NCI-H510A (cell line): Measurements from ENCODE around the gene PRRC2C.
"Not testable (repeated sequence)": the region's sequence is repeated elsewhere in the genome, so short reads cannot be mapped to it uniquely, and the experiment has no call there.

Experiments
- DNase-seq: peaks from one replicate; lab custom pipeline; 2025; lab: John Stamatoyannopoulos, UW

The PRRC2C gene

DNA sequence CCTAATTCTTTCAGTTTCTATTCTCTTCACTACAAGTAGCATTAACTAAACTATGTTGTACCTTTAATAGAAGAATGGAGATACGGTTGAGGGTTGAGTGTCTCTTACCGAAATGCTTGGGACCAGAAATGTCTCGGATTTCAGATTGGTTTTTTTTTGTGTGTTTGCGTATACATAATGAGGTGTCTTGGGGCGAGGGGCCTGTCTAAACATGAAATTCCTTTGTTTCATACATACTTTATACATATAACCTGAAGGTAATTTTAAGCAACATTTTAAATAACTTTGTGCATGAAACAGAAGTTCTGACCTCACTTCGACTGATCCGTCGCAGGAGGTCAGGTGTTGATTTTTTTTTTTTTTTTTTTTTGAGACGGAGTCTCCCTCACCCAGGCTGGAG is 100.4 kb downstream of the PRRC2C start:
- DNase-seq = no peak

DNA sequence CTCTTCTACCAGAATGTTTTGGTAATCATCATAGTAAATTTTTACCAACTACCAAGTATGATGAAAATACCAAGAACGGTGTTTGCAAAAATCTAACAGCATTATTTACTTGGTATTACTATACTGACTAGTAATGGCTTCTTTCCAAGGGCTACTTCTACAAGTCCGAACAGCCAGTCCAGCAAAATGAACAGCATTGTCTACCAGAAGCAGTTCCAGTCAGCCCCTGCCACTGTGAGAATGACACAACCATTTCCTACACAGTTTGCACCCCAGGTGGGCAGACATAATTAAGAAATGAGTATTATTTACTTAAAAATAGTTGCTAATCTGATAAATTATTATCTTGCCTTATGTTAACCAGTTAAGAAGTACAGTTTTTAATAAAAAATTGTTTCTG is 102.9 kb downstream of the PRRC2C start:
- DNase-seq = no peak

DNA sequence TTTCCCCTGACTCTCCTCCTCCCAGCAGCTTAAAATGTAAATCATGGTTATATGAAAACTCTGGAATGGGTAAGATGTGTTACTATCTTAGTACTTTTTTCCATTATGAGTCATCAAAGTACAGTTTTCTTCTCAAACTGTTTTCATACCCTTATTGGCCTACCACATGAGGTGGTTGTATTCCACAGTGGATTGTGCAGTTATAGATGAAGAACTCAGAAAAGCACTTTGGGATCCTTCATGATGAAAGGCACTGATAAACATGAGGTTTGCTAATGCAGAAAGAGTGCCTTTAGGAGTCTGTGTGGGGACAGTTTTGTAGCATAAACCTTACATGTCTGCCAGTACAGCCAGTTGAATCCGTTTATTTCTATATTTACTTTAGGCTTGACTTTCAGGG is 104.7 kb downstream of the PRRC2C start:
- no peak for DNase-seq

DNA sequence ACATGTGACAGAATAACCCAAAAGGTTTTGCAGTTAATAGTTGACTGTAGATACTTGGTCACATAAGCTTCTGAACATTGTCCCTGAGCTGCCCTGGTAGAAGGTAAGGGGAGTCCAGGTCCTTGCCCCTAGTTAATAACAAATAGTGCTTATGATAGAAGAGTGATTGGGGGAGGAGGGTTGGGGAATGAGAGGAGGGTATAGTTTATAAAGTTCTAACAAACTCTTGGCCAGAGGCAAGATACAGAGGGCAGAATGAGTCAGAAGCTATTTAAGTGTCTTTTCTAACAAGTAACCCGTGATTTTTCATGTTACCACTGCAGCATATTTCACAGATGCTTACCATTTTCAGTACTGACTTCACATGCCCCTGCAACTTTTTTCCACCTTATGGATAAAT is 110.0 kb downstream of the PRRC2C start:
- DNase-seq = no peak

DNA sequence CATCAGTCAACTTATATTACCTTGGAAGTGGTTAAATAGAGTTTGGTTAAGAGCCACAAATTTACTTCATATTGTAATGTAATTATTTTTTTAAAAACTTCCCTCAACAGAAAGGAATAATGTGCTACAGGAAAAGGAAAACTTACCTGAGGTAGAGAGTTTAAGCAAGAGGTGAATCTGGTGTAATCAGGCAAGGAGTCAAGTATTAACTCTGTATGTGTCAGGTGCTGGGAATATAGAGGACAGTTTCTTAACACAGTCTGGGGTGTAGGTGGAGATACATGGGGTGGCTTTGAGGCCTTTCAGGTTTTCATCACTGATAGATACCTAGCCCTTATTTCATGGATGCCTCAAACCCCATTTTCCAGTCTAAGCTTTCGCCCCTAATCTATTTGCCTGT is 110.8 kb downstream of the PRRC2C start:
- DNase-seq = no peak

DNA sequence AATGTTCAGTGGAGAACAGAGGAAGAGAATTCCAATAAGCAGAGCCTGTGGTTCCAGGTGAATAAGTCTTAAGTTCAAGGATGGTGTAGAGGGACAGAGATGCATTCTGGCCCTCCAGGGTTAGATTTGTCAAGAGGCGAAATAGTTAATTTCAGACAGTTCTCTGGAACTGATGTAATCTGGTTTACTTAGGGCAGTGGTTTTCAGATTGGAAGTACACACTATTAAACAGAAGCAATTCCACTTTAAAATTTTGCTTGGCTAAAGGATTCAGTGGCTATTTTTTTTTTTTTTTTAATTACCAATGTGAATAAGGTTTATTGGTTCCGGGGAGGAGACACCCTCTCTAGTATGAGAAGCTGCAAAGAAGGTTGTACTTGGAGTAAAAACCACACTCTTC is 111.4 kb downstream of the PRRC2C start:
- no peak for DNase-seq

DNA sequence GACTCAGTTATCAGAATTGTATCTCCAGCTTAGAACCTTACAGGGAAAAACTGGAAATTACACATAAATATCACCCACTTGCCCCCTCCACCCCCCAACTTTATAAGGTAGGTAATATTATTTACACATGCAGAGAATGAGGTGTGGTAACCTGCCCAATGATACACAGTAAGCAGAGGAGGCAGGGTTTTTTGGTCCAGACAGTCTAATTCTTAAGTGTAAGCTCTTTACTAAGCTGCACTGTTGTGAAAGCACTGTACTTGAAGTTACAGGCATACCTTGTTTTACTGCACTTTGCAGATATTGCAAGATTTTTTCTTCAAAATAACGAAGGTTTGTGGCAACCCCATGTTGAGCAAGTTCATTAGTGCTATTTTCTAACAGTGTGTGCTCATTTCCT is 111.9 kb downstream of the PRRC2C start:
- DNase-seq = no peak

DNA sequence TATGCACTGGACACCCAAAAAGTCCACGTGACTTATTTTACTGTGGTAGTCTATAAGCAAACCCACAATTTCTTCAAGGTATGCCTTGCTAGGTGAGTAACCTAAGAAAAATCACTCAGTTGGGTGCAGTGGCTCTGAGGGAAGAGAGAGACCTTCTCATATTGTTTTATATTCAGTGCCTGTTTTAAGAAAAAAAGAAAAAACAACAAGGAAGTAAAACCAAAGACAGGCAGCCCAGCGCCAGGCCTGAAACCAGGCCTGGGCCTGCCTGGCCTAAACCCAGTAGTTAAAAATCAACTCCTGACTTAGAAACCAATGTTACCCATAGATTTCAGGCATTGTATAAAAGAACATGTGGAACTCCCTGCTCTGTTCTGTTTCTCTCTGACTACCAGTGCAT is 115.0 kb downstream of the PRRC2C start:
- DNase-seq = not testable (repeated sequence)

DNA sequence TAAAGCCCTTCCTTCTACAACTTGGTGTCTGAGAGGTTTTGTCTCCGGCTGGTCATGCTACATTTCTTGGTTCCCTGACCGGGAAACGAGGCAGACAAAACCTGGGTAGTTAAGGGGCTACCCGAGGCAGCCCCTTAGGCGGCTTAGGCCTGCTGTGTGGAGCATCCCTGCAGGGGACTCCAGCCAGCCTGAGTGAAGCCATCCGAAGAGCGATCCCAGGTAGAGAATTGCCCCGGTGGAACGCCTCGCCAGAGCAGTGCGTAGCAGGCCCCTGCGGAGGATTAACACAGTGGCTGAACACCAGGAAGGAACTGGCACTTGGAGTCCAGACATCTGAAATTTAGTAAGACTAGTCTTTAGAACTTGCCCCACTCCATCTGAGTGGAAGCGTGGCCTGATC is 115.5 kb downstream of the PRRC2C start:
- DNase-seq = no peak

DNA sequence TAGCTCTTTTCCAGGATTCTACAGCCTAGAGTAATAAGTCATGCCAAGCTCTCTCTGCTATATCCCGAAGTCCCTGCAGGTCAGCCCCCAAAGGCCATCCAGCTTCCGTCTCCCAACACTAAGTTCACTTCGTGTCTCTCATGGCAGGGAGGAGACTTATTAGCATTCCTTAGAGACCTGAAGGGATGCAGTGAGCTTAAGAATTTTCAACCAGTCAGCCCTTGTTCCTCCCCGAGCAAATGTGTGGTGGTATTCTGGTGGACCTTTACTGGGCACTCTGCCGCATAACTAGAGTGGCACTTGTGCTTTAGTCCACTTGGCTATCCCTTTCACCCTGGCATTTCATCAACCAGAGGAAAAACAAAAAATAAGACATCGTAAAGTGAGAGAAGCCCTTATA is 117.7 kb downstream of the PRRC2C start:
- DNase-seq = not testable (repeated sequence)

DNA sequence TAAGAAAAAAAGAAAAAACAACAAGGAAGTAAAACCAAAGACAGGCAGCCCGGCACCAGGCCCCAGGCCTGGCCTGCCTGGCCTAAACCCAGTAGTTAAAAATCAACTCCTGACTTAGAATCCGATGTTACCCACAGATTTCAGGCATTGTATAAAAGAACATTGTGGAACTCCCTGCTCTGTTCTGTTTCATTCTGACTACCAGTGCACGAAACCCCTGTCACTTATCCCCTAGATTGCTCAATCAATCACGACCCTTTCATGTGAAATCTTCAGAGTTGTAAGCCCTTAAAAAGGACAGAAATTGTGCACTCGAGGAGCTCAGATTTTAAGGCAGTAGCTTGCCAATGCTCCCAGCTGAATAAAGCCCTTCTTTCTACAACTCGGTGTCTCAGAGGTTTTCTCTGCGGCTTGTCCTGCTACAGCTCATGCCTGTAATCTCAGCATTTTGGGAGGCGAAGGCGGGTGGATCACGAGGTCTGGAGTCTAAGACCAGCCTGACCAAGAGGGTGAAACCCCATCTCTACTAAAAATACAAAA is 121.1 kb downstream of the PRRC2C start:
- no peak for DNase-seq

DNA sequence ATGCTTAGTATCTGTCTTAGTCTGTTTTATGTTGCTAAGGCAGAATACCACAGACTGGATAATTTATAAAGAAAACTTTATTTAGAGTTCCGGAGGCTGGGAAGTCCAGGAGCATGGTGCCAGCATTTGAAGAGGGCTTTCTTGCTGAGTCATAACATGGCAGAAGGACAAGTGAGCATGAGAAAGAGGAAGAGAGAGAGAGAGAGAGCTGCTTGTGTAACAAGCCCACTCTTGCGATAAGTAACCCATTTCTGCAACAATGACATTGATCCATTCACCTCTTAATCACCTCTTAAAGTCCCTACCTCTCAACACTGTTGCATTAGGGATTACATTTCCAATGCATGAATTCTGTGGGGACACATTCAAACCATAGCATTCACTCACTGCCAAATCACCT is 125.1 kb downstream of the PRRC2C start:
- DNase-seq = no peak

DNA sequence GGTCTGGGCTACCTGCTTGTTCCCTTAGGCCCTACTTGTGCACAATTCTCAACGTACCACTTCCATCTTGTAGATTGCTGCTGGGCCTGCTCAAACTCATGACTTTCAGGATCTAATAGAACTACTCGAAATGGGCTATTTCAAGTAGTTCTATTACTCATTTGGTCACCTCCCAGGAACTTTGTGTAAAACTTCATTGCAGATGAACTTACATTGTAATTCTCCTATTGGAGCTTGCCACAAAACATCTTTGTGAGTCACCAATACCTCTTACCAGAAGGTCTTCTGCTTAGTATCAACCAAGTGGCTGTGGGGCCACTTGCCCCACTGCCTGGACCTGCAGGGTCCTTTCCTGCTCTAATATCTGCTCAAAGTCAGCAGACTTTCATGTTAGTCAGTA is 126.0 kb downstream of the PRRC2C start:
- DNase-seq = no peak

DNA sequence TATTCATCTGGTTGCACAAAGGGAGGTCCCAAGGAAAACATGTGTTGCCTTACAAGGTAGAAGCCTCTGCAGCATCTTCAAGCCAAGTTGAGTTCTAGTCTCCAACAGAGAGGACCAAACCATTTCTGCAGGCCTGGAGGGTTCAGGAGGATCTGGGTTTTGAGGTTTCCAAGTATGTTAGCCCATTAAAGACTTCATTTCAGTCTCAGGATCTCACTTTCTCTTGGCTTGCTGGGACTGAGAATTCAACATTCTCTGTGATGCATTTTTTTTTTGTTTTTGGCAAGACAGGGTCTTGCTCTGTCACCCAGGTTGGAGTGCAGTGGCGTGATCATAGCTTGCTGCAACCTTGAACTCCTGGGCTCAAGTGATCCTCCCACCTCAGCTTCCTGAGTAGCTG is 128.0 kb downstream of the PRRC2C start:
- no peak for DNase-seq

DNA sequence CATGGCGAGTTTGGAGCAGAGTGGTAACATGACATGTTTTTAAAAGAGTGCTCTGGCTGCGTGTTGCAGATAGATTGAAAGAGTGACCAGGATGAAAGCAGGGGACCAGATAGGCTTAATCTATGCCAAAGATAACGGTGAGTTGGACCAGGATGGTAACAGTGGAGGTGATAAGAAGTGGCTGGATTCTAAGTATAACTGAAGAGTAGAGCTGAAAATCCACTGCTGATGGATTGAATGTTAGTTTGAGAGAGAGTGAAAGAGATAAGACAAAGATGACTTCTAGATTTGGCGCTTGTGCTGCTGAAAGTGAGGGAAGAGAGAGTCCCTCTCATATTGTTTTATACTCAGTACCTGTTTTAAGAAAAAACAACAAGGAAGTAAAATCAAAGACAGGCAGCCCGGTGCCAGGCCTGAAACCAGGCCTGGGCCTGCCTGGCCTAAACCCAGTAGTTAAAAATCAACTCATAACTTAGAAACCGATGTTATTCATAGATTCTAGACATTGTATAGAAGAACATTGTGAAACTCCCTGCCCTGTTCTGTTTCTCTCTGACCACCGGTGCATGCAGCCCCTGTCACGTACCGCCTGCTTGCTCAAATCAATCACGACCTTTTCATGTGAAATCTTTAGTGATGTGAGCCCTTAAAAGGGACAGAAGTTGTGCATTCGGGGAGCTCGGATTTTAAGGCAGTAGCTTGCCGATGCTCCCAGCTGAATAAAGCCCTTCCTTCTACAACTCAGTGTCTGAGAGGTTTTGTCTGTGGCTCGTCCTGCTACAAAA is 130.0 kb downstream of the PRRC2C start:
- not testable (repeated sequence) for DNase-seq

DNA sequence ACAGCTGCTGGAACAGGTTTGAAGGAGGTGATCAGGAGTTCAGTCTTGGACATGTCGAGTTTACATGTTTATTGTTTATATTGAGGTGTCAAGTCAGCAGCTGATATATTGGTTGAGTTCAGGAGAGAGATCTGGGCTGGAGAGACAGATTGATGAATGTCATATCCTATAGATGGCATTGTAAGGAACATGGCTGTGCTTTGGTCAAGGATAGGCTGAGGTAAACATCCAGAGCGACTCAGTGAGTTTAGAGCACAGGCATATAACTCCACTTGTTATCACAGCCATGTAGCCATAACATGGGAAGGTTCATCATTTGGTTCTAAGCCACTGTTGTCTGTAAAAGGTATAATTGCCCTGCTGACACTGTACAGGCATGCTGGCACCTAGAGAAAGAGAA is 131.3 kb downstream of the PRRC2C start:
- DNase-seq = no peak

DNA sequence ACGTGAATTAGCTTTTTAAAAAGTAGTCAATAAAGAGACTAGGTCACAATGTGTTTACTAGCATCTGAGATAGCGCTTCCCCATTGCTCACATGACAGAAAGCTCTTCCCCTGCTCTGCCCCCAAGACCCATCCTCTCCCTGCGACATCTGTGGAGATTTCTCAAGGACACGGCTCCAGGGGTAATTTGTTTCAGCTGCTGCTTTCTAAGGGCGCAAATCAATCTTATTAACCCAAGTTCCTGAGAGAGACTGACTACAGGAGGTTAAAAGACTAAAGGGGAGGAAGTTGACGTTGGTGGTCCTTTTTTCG is 136.8 kb downstream of the PRRC2C start, which contains the start of gene MYOCOS:
TSS of gene MYOCOS (plus strand) at position 92 of the 311 bp plus-strand sequence. CDS start 1,641 bp downstream, outside the sequence.
- no peak for DNase-seq

DNA sequence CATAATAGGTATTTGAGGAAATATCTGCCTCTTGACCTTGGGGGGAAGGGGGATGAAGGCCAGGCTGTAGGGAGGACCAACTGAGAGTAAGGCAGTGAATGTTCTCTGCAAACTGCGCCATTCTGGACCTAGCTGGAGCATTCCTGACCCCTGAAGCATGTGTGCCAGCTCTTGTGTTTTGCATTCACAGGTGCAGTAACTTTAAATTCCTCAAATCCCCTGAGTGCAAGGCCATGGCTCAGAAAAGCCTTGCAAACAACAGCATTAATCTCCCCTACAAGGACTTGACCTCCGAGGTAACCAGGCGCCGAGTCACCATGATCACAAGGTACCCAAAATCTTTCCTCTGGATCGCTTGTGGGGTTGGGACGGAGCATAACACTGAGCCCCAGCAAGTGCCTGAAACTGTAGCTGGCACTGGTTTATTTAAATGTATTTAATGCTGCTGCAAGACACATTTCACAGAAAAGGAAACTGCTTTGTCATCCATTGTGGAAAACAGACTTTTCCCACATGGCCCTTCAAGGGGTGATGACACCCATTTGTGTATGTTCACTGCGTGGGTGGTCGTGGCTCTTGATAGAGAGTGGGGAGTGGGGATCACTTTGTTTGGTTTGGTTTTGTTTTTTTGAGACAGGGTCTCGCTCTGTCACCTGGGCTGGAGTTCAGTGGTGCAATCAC is 138.5 kb downstream of the PRRC2C start:
- no peak for DNase-seq

DNA sequence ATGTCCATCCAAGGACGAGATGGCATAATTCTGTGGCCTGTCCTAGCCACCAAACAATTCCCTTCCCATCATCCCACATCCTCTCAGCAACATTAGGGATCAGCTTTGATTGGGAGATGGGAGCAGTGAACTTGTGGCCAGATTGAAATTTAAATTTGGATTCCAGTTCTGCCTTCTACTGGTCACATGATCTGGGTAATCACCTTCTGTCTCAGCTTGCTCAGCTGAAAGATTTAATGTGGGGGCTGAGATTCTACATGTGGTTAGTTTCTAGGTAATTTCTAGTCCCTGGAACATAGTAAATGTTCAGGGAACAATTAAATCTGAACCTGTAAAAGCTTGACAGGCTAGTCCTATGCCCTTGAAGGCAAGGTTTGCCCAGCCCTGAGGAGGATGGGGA is 139.9 kb downstream of the PRRC2C start:
- DNase-seq = no peak

DNA sequence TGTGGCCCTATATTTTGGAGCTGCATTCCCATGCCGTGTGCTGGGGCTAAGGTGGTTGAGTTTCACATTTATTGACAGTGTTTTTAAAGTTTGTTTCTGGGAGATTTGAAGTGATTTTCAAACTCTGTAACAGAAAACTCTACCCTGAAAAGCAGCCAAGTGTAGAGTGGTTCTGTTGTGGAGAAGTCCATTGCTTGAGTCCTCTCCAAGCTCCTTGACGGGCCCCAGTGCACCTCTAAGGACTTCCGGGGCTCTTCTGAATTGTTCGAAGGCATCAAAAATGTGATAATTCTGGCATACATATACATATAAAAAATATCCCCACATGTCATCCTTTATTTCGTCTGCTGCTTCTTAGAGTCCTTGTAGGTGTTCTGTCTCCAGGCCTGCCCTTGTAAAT is 141.7 kb downstream of the PRRC2C start:
- DNase-seq = no peak

DNA sequence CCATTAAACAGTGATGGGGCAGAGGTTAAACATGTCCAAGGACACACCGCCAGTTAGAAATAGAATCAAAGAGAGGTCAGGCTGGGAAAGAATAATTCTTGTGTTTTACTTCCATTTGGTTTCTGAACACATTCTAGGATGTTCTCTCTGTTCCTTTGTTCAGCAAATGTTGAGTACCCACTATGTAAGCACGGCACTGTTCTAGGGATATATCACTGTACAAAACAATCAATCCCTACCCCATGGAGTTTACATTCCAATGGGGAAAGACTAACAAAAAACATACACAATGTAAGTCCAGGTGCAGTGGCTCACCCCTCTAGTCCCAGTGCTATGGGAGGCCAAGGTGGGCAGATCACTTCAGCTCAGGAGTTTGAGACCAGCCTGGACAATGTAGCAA is 142.9 kb downstream of the PRRC2C start:
- no peak for DNase-seq

DNA sequence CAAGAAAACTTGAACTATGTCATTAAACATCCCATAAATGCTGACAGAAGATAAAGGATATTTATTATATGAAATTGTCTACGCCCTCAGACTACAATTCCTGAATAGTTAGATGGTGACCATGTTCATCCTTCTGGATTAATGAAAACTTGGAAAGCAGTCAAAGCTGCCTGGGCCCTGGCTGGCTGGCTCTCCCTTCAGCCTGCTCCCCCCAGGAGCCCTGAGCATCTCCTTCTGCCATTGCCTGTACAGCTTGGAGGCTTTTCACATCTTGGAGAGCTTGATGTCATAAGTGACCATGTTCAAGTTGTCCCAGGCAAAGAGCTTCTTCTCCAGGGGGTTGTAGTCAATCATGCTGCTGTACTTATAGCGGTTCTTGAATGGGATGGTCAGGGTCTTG is 150.3 kb downstream of the PRRC2C start:
- DNase-seq = no peak

DNA sequence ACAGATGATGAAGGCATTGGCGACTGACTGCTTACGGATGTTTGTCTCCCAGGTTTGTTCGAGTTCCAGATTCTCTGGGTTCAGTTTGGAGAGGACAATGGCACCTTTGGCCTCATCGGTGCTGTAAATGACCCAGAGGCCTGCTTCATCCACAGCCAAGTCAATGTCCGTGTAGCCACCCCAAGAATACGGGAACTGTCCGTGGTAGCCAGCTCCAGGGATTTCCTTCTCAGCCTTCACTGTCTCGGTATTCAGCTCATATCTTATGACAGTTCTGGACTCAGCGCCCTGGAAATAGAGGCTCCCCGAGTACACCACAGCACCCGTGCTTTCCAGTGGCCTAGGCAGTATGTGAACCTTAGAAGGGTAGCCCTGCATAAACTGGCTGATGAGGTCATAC is 150.8 kb downstream of the PRRC2C start:
- DNase-seq = no peak
